ENCODE measurements around the gene MXRA5.

DNA sequence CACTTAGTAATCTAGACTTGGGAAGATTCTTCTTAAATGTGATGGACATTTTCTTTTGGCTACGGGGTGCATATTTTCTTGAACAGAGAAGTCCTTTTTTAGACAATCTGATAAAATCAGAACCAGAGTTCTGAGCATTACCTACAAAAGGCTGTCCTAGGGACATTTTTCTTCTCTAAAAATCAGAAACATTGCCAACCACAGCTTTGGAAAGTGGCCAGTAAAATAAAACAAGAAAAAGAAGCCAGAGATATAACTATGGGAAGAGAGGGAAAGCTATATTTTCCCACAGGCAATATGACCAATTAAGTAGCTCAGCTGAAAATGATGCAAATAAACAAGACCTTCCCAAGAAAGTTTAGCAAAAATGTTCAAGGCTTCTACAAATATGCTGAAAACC, 55.9 kb downstream of the MXRA5 start:
- TF ChIP-seq EZH2 (IDR thresholded peaks at IDR 0.05; ENCODE audit: low read length, unreplicated experiment) (no peak), EZH2phosphoT487 (IDR thresholded peaks at IDR 0.05; ENCODE audit: borderline replicate concordance, low read length) (no peak)
- TF ChIP-seq, protein P1, sequence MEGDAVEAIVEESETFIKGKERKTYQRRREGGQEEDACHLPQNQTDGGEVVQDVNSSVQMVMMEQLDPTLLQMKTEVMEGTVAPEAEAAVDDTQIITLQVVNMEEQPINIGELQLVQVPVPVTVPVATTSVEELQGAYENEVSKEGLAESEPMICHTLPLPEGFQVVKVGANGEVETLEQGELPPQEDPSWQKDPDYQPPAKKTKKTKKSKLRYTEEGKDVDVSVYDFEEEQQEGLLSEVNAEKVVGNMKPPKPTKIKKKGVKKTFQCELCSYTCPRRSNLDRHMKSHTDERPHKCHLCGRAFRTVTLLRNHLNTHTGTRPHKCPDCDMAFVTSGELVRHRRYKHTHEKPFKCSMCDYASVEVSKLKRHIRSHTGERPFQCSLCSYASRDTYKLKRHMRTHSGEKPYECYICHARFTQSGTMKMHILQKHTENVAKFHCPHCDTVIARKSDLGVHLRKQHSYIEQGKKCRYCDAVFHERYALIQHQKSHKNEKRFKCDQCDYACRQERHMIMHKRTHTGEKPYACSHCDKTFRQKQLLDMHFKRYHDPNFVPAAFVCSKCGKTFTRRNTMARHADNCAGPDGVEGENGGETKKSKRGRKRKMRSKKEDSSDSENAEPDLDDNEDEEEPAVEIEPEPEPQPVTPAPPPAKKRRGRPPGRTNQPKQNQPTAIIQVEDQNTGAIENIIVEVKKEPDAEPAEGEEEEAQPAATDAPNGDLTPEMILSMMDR (conservative IDR thresholded peaks at IDR 0.05; ENCODE audit: low read depth, low read length) = no peak
